Measurements from ENCODE around the gene HTT.
"Not testable (repeated sequence)": the region's sequence is repeated elsewhere in the genome, so short reads cannot be mapped to it uniquely, and the experiment has no call there.

The HTT gene

GRCh38 chr4:3085948-3086670 is 11.6 kb downstream of the HTT start:
- DNase-seq = no peak

- no peak for DNase-seq
Measured at GRCh38 chr4:3087115-3087797, 12.8 kb downstream of the HTT start.

- no peak for DNase-seq
Measured at GRCh38 chr4:3091464-3091863, 17.0 kb downstream of the HTT start.

GRCh38 chr4:3094701-3095100 is 20.2 kb downstream of the HTT start:
- not testable (repeated sequence) for DNase-seq

- no peak for DNase-seq
Measured at GRCh38 chr4:3096202-3096601, 21.7 kb downstream of the HTT start.

- DNase-seq = no peak
Measured at GRCh38 chr4:3098346-3098745, 23.9 kb downstream of the HTT start.

GRCh38 chr4:3106339-3107186 is 32.1 kb downstream of the HTT start:
- peak; percentile 76 for DNase-seq

GRCh38 chr4:3107271-3107670 is 32.8 kb downstream of the HTT start:
- DNase-seq = no peak

GRCh38 chr4:3107691-3108121 is 33.2 kb downstream of the HTT start:
- DNase-seq = no peak

GRCh38 chr4:3108211-3108610 is 33.7 kb downstream of the HTT start:
- DNase-seq = no peak

- DNase-seq = no peak
Measured at GRCh38 chr4:3111461-3111860, 37.0 kb downstream of the HTT start.

GRCh38 chr4:3112201-3112600 is 37.7 kb downstream of the HTT start:
- DNase-seq = no peak

- DNase-seq = no peak
Measured at GRCh38 chr4:3112609-3113469, 38.4 kb downstream of the HTT start.

- DNase-seq = no peak
Measured at GRCh38 chr4:3114377-3114776, 39.9 kb downstream of the HTT start.

- DNase-seq = no peak
Measured at GRCh38 chr4:3115637-3116270, 41.3 kb downstream of the HTT start.

GRCh38 chr4:3116955-3117354 is 42.5 kb downstream of the HTT start:
- DNase-seq = no peak

GRCh38 chr4:3118312-3118711 is 43.8 kb downstream of the HTT start:
- no peak for DNase-seq

GRCh38 chr4:3119464-3119863 is 45.0 kb downstream of the HTT start:
- no peak for DNase-seq

GRCh38 chr4:3121110-3121509 is 46.6 kb downstream of the HTT start:
- DNase-seq = no peak

- DNase-seq = no peak
Measured at GRCh38 chr4:3121596-3121995, 47.1 kb downstream of the HTT start.

GRCh38 chr4:3122081-3122563 is 47.6 kb downstream of the HTT start:
- no peak for DNase-seq

- no peak for DNase-seq
Measured at GRCh38 chr4:3123181-3123671, 48.7 kb downstream of the HTT start.
